ENCODE measurements around the gene NPHS1.
A peak's percentile ranks its signal among the peaks of the same experiment; 100 is the strongest.
"Not testable (repeated sequence)": the region's sequence is repeated elsewhere in the genome, so short reads cannot be mapped to it uniquely, and the experiment has no call there.

The NPHS1 gene

DNA sequence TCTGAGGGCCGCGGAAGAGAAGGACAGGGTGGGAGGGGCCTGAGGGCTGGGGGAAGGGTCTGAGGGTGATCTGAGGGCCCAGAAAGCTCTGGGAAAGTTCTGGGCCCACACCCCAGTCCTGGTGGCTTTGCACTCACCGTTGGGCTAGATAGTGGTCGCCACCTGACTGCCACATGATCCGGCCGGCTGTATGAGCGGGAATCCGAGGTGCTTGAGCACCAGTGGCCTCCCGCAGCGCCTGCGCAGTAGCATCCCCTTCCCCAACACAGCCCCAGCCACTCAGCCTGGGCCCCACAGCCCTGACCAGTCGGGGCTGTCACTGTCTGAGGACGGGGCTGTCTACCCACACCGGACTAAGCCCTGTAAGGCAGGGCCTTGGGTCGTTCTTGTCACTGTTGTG is 54.6 kb downstream of the NPHS1 start:
- H3K4me3 ChIP-seq (ENCODE audit: low read depth, low read length), result peak overlapping the region; percentile 36
- H3K4me1 ChIP-seq (ENCODE audit: control insufficient read depth, insufficient read depth, low read length), result no peaks in the 10 kb centered on the region
- no peaks in the 10 kb centered on the region for H3K9me3 ChIP-seq (ENCODE audit: control insufficient read depth, insufficient read depth, low read length)
- no peaks in the 10 kb centered on the region for H3K36me3 ChIP-seq (ENCODE audit: control insufficient read depth, insufficient read depth, low read length)
- H3K27me3 ChIP-seq (ENCODE audit: control insufficient read depth, insufficient read depth, low read length), result peaks cover 24% of the 10 kb centered on the region
- H3K9ac ChIP-seq (ENCODE audit: low read depth, low read length), result no peak overlapping the region

DNA sequence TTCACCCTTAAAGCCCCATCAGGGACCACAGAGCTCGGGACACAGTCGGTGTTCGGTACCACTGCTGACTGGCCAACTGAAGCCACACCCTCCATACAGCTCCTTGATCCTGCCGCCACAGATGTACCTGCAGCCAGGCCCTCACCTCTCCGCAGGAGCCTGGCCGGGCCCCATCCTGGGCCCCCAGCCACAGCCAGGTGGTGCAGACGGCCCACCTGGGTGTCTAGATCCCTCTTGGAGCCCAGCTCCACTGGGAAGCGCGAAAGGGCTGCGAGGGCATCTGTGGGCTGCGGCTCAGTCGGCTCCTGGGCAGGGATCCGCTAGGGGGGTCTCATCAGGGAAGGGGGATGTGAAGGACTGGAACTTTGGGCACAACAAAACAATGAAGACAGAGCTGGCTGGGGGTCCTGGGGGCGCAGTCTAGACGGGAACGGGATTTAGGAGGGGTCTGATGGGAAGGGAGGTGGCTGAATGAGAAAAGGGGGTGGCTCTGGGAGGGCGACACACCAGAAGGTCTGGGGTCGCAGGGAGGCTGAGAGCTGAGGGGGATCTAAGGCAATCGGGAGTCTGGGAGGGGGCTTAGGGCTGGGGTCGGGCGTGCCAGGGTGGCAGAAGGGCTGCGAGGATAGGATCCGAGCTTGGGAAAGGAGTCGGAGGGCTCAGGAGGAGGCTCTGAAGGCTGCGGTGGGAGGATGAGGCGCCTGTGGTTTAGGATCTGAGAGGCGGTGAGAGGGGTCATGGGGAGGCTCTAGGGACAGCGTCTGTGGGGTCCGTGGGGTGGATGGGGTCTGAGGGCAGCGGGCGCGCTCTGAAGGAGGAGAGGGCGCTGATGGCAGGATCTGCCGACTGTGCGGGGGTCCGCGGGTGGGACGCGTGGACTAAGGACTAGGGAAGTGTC is 55.4 kb downstream of the NPHS1 start:
- Histone ChIP-seq H3K36me3 (ENCODE audit: control insufficient read depth, insufficient read depth, low read length) (no peaks in the 10 kb centered on the region), H3K4me1 (ENCODE audit: control insufficient read depth, insufficient read depth, low read length) (no peaks in the 10 kb centered on the region), H3K9me3 (ENCODE audit: control insufficient read depth, insufficient read depth, low read length) (no peaks in the 10 kb centered on the region), H3K9ac (ENCODE audit: low read depth, low read length) (no peak overlapping the region), H3K27me3 (ENCODE audit: control insufficient read depth, insufficient read depth, low read length) (peaks cover 24% of the 10 kb centered on the region), H3K4me3 (ENCODE audit: low read depth, low read length) (peak overlapping the region; percentile 46)

DNA sequence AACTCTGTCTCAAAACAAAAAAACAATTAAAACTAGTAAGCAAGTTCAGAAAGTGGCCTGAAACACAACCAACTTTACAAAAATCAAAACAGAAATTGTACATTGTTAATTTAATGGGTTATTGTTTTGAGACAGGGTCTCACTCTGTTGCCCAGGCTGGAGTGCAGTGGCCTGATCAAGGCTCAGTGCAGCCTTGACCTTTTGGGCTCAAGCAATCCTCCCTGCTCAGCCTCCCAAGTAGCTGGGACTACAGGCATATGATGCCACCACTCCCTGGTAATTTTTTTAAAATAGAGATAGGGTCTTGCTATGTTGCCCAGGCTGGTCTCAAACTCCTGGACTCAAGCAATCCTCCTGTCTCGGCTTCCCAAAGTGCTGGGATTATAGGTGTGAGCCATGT is 56.7 kb downstream of the NPHS1 start:
- H3K4me1 ChIP-seq (ENCODE audit: control insufficient read depth, insufficient read depth, low read length); H3K36me3 ChIP-seq (ENCODE audit: control insufficient read depth, insufficient read depth, low read length); H3K9ac ChIP-seq (ENCODE audit: low read depth, low read length); H3K9me3 ChIP-seq (ENCODE audit: control insufficient read depth, insufficient read depth, low read length); H3K4me3 ChIP-seq (ENCODE audit: low read depth, low read length): not testable (repeated sequence)
- H3K27me3 ChIP-seq (ENCODE audit: control insufficient read depth, insufficient read depth, low read length), result peaks cover 24% of the 10 kb centered on the region

DNA sequence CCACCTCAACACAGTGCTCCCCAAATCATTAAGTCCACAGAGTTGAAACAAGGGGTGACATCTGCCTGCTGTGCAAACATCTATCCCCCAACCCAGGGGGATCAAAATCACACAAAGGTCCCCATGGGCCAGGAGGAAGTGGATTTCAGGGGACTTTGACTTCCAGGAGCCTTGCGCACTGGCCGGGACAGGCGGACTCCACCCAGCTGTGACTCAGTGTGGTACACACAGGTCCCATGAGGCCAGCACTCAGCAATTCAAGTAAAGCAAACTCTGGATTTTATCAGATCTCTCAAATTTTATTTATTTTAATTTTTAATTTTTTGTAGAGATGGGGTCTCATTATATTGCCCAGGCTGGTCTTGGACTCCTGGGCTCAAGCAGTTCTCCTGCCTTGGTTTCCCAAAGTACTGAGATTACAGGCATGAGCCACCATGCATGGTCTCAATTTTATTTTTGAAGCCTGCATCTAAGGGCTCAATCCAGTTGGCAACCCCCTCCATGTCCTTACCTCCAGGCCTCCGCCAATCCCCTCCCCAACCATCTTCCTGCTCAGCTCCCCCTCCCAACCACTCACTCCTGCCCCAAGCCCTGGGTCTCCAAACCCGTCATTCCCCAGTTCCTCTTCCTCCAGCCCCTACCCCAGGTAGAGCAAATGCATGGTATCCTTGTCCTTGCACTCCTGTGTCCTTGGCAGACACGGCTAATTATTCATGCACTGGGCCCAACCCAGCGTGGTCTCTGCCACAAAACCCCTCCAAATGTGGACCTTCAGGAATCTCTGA is 58.7 kb downstream of the NPHS1 start:
- Histone ChIP-seq H3K9ac (ENCODE audit: low read depth, low read length) (no peak overlapping the region), H3K36me3 (ENCODE audit: control insufficient read depth, insufficient read depth, low read length) (no peaks in the 10 kb centered on the region), H3K27me3 (ENCODE audit: control insufficient read depth, insufficient read depth, low read length) (peaks cover 24% of the 10 kb centered on the region), H3K4me3 (ENCODE audit: low read depth, low read length) (no peak overlapping the region), H3K4me1 (ENCODE audit: control insufficient read depth, insufficient read depth, low read length) (no peaks in the 10 kb centered on the region), H3K9me3 (ENCODE audit: control insufficient read depth, insufficient read depth, low read length) (no peaks in the 10 kb centered on the region)

DNA sequence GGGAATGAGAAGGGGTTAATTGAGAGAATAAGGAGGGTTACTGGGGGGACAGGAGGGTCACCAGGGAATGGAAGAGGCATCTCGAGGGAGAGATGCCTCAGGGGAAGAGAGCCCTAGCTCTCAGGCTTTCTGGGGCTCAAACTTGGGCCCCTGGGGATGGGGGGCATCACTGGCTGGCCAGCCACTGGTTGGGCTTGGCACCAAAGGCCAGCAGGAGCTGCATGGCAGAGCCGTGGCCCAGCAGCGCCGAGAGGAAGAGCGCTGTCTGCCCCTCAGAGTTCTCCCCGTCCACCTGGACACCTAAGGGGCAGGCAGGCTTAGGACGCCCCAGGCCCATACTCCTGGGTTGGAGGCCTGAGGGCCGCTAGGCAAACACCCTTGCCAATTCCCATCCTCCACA is 59.4 kb downstream of the NPHS1 start:
- no peak overlapping the region for H3K9ac ChIP-seq (ENCODE audit: low read depth, low read length)
- H3K4me1 ChIP-seq (ENCODE audit: control insufficient read depth, insufficient read depth, low read length), result no peaks in the 10 kb centered on the region
- H3K9me3 ChIP-seq (ENCODE audit: control insufficient read depth, insufficient read depth, low read length), result no peaks in the 10 kb centered on the region
- no peak overlapping the region for H3K4me3 ChIP-seq (ENCODE audit: low read depth, low read length)
- H3K36me3 ChIP-seq (ENCODE audit: control insufficient read depth, insufficient read depth, low read length), result no peaks in the 10 kb centered on the region
- H3K27me3 ChIP-seq (ENCODE audit: control insufficient read depth, insufficient read depth, low read length), result peaks cover 22% of the 10 kb centered on the region

DNA sequence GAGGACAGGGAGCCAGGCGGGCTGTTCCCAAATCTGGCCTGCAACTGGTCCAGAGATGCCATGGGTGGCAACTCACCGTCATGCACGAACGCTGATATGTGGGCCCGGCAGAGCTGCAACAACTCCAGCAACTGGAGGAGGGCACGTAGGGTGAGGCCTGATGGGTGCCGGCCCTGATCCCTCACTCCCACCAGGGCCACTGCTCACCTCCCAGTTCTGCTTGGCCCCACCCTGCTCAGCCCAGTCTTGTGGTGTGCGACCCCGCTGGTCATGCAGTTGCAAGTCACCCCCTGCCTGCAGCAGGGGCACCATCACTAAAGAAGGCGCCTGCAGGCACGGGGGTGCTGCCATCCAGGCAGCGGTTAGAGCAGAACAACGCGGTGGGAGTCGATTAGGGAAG is 60.0 kb downstream of the NPHS1 start:
- no peaks in the 10 kb centered on the region for H3K4me1 ChIP-seq (ENCODE audit: control insufficient read depth, insufficient read depth, low read length)
- H3K36me3 ChIP-seq (ENCODE audit: control insufficient read depth, insufficient read depth, low read length), result no peaks in the 10 kb centered on the region
- no peak overlapping the region for H3K4me3 ChIP-seq (ENCODE audit: low read depth, low read length)
- no peak overlapping the region for H3K9ac ChIP-seq (ENCODE audit: low read depth, low read length)
- H3K9me3 ChIP-seq (ENCODE audit: control insufficient read depth, insufficient read depth, low read length), result no peaks in the 10 kb centered on the region
- peaks cover 18% of the 10 kb centered on the region for H3K27me3 ChIP-seq (ENCODE audit: control insufficient read depth, insufficient read depth, low read length)

DNA sequence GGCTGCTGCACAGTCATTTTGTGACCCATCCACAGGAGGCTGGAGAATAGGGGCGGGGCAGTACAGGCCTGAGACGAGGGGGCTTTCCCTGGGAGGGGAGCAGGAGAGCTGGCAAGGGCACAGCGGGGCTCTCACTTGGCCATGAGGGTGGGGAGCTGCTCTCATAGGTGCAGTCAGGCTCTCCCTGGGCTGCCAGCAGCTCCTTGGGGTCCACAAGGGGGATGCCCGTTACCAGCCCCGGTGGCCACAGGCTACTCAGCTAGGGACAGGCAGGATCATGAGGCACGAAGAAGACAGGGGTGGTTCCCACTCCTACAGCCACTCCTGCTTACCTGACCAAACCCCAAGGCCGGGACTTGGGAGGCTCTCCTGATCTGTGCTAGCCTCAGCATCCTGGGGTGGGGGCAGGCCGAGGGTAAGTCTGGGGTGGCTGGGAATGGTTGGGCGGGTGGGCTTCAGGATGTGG is 60.5 kb downstream of the NPHS1 start:
- Histone ChIP-seq H3K4me1 (ENCODE audit: control insufficient read depth, insufficient read depth, low read length) (no peaks in the 10 kb centered on the region), H3K36me3 (ENCODE audit: control insufficient read depth, insufficient read depth, low read length) (no peaks in the 10 kb centered on the region), H3K27me3 (ENCODE audit: control insufficient read depth, insufficient read depth, low read length) (peaks cover 13% of the 10 kb centered on the region), H3K4me3 (ENCODE audit: low read depth, low read length) (no peak overlapping the region), H3K9me3 (ENCODE audit: control insufficient read depth, insufficient read depth, low read length) (no peaks in the 10 kb centered on the region), H3K9ac (ENCODE audit: low read depth, low read length) (no peak overlapping the region)

DNA sequence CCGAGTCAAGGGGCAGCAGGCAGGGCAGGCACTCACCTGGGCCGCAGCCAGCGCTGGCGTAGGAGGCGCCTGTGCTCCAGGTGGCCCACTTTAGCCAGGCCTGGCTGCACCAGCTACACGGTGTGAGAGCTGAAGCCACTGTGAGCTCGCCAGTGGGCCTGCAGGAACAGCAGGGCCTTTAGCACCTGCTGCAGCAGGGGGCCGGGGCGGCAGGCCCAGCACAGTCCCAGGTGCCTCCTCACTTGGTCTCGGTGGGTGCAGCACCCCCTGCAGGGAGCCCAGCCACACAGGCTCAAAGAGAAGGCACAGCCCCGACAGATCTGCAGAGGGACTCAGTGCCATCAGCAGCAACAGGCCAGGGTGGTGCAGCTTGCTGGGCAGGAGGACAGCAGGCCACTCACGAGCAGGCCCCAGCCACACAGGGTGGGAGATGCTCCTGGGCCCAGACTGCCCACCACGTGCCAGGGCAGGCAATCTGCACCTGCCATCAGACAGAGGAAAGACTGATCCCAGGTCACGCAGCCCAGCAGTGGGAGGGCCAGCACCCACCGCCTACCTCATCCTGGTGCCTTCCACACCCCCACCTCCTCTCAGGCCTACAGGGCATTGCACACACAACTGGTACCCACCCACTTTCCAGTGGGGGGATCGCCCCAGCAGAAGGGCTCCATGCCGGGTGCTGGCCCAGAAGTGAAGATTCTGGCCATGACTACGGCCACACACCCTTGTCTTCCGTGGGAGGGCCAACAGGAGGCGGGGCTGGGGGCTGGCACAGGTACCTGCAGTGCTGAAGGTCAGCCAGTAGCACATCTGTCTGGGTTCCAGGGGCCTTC is 61.1 kb downstream of the NPHS1 start:
- no peaks in the 10 kb centered on the region for H3K4me1 ChIP-seq (ENCODE audit: control insufficient read depth, insufficient read depth, low read length)
- H3K4me3 ChIP-seq (ENCODE audit: low read depth, low read length), result no peak overlapping the region
- no peak overlapping the region for H3K9ac ChIP-seq (ENCODE audit: low read depth, low read length)
- H3K9me3 ChIP-seq (ENCODE audit: control insufficient read depth, insufficient read depth, low read length), result no peaks in the 10 kb centered on the region
- no peaks in the 10 kb centered on the region for H3K36me3 ChIP-seq (ENCODE audit: control insufficient read depth, insufficient read depth, low read length)
- H3K27me3 ChIP-seq (ENCODE audit: control insufficient read depth, insufficient read depth, low read length), result peaks cover 6% of the 10 kb centered on the region

DNA sequence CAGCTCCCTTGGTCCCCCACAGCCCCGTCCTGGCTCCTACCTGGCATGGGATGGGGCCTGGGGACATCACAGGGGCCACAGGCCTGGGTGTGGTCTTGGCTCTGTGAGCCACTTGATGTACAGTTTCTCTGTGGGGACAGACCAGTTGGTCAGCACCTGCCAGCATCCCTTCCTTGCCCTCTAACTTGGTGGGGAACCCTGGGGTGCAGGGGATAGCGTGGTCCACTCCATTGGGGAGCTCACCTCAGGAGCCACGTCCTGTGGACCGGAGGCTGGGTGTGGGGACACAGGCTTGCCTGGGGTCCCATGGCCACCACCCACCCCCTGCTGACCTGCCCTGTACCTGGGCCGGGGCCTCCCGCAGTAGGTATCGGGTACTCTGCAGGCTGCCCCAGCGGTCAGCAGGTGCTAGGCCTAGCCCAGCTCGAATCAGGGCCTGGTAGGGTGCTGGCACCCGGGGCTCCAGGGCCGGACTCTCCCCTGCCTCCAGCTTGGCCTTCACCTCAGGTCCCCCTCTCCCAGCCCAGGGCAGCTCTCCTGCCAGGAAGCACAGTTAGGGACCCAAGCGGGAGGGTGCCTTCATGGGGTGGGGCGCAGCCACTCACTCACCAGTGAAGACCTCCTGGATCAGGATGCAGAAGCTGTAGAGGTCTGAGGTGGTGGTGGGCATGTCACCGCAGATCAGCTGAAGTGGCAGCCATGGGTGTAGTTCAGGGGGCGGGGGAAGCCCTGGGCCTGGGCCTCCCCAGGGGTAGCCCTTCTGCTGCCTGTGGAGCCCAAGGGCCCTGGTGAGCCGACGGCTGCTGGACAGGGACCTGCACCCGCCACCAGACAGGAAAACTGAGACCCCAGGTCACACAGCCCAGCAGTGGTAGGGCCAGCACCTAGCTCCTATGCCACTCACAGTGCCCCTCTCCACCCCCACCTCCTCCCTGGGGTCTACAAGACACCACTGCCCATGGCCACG is 62.0 kb downstream of the NPHS1 start:
- Histone ChIP-seq H3K27me3 (ENCODE audit: control insufficient read depth, insufficient read depth, low read length) (no peaks in the 10 kb centered on the region), H3K9me3 (ENCODE audit: control insufficient read depth, insufficient read depth, low read length) (no peaks in the 10 kb centered on the region), H3K4me3 (ENCODE audit: low read depth, low read length) (no peak overlapping the region), H3K9ac (ENCODE audit: low read depth, low read length) (no peak overlapping the region), H3K4me1 (ENCODE audit: control insufficient read depth, insufficient read depth, low read length) (no peaks in the 10 kb centered on the region), H3K36me3 (ENCODE audit: control insufficient read depth, insufficient read depth, low read length) (no peaks in the 10 kb centered on the region)

DNA sequence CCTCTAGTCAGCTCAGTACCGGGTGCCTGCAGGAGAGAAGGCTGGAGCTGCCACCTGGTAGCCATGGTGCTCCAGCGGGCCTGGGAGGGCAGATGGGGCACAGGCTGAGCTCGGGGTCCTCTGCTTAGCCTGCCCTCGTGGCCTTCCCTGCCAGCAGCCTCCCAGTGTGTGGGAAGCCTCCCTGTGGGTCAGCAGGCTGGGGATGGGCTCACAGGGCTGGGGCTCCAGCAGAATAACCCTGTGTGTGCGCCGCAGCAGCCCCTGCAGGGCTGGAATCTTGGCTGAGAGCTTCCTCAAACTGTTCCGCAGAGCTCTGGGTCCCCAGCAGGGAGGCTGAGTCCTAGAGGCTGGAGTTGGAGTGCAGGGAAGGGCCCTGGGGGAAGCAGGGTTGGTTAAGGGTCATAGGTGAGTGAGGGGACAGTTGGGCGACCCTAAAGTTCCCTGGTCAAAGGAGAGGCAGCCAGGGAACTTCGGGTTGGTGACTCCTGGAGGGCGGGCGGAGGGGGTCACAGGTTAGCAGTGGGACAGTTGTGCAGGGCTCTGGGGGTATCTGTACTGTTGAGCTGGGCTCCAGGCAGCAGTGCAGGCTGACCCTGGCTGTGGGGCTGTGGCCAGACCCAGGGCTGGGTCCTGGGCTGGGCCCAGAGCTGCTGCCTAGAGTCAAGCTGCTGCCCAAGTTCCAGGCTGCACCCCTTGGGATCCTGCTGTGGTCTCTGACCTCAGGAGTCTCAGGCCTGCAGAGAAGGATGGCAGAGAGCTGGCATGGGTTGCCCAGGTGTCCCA is 62.9 kb downstream of the NPHS1 start:
- H3K4me1 ChIP-seq (ENCODE audit: control insufficient read depth, insufficient read depth, low read length), result no peaks in the 10 kb centered on the region
- H3K4me3 ChIP-seq (ENCODE audit: low read depth, low read length), result no peak overlapping the region
- no peaks in the 10 kb centered on the region for H3K9me3 ChIP-seq (ENCODE audit: control insufficient read depth, insufficient read depth, low read length)
- no peaks in the 10 kb centered on the region for H3K27me3 ChIP-seq (ENCODE audit: control insufficient read depth, insufficient read depth, low read length)
- H3K9ac ChIP-seq (ENCODE audit: low read depth, low read length), result no peak overlapping the region
- no peaks in the 10 kb centered on the region for H3K36me3 ChIP-seq (ENCODE audit: control insufficient read depth, insufficient read depth, low read length)

All from iPS-15b (cell line).